GM10847 (cell line): Measurements from ENCODE around the gene SH2D3A.
A peak's percentile ranks its signal among the peaks of the same experiment; 100 is the strongest.

Experiments used
- POLR2A ChIP-seq: IDR thresholded peaks from 2 replicates; pipeline ENCODE4 v1.6.1; 2011; ENCODE audit not compliant: insufficient read length; ENCODE audit errors: extremely low read depth

SH2D3A gene

GRCh38 chr19:6772028-6772865 lies 5.0 kb upstream of the SH2D3A start, which contains the start of gene VAV1:
VAV1 (plus strand) TSS chr19:6772708; CDS start chr19:6772808, 100 bp downstream.
- TF ChIP-seq POLR2A = peak; percentile 84

GRCh38 chr19:6769006-6769619 lies 1.9 kb upstream of the SH2D3A start:
- TF ChIP-seq POLR2A = no peak

- TF ChIP-seq POLR2A = no peak
Measured at GRCh38 chr19:6768236-6768785, 1.1 kb upstream of the SH2D3A start.

- TF ChIP-seq POLR2A = no peak
Measured at GRCh38 chr19:6767081-6767356, 216 bp downstream of the SH2D3A start.

- TF ChIP-seq POLR2A = no peak
Measured at GRCh38 chr19:6766357-6767080, 716 bp downstream of the SH2D3A start.

GRCh38 chr19:6765738-6766356 lies 1.4 kb downstream of the SH2D3A start:
- no peak for TF ChIP-seq POLR2A

- TF ChIP-seq POLR2A = no peak
Measured at GRCh38 chr19:6761053-6761676, 6.1 kb downstream of the SH2D3A start.

- TF ChIP-seq POLR2A = no peak
Measured at GRCh38 chr19:6760606-6761005, 6.6 kb downstream of the SH2D3A start.

GRCh38 chr19:6754653-6755463 lies 12.4 kb downstream of the SH2D3A start:
- TF ChIP-seq POLR2A = no peak

GRCh38 chr19:6754136-6754535 lies 13.1 kb downstream of the SH2D3A start:
- TF ChIP-seq POLR2A = no peak

GRCh38 chr19:6753178-6754031 lies 13.8 kb downstream of the SH2D3A start:
- TF ChIP-seq POLR2A = peak; percentile 50

- no peak for TF ChIP-seq POLR2A
Measured at GRCh38 chr19:6752256-6753177, 14.7 kb downstream of the SH2D3A start.

GRCh38 chr19:6751189-6751588 lies 16.0 kb downstream of the SH2D3A start:
- TF ChIP-seq POLR2A = no peak
